Stimulated activated CD4-positive, alpha-beta T cell treated with anti-CD3 and anti-CD28 coated beads, Interleukin-1b, Interleukin-23, amount 100 ng/mL, for 24 hours (primary cell): ENCODE results near the gene RSU1.

Experiments
- DNase-seq, 4 experiments: peaks; one replicate each; pipeline ENCODE4 v3.0.0-alpha.2; 2020; ENCODE audit warnings: low read depth in 4 of 4, low spot score in 1 of 4

The RSU1 gene

GRCh38 chr10:16822726-16823360, 5.6 kb upstream of the RSU1 start:
- no peak for DNase-seq

DNA sequence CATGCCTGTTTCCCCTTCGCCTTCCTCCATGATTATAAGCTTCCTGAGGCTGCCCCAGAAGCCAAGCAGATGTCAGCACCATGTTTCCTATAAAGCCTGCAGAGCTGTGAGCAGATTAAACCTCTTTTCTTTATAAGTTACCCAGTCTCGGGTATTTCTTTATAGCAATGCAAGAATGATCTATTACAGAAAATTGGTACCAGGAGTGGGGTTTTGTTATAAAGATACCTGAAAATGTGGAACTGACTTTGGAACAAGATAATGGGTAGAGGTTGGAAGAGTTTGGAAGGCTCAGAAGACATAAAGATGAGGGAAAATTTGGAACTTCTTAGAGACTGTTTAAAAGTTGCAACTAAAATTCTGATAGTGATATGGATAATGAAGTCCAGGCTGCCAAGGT, 4.8 kb upstream of the RSU1 start:
- DNase-seq = no peak

GRCh38 chr10:16820421-16820820, 3.2 kb upstream of the RSU1 start:
- no peak for DNase-seq

DNA sequence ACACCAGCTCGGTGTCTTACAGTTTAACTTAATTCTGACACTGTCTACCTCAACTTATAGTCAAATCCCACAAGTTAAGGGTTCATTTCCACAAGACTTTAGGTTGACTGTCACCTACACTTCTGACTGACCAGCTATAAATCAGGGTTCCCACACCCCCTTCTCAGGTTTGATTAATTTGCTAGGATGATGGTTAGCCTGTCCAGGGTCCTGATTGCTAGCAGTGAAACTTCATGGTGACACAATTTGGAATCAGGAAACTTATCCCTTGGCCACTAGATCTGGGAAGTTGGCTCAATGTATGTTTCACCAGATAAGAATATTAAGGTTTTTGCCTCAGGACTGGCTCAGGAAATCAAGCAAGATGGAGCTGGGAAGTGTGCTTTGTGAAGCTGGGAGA, 2.8 kb upstream of the RSU1 start:
- no peak for DNase-seq

- DNase-seq = no peak
Observed at GRCh38 chr10:16819436-16819835, 2.2 kb upstream of the RSU1 start.

DNA sequence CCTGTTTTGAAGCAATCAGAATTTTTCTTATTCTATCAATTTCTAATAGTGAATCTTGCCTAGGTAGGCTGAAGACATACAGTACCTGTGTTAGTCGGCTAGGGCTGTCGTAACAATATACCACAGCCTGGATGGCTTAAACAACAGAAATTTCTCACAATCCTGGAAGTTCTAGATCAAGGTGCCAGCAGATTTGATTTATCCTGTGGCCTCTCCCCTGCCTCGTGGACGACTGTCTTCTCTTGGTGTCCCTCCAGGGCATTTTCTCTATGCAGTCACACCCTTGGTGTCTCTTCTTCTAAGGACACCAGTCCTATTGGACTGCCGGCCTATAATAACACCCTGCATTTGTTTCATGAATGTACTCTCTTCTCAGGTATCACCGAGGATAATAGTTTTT, 1.8 kb upstream of the RSU1 start:
- no peak for DNase-seq

- DNase-seq = no peak
Observed at GRCh38 chr10:16816830-16817124, 447 bp downstream of the RSU1 start.

GRCh38 chr10:16816171-16816570, 1.1 kb downstream of the RSU1 start:
- DNase-seq = no peak

DNA sequence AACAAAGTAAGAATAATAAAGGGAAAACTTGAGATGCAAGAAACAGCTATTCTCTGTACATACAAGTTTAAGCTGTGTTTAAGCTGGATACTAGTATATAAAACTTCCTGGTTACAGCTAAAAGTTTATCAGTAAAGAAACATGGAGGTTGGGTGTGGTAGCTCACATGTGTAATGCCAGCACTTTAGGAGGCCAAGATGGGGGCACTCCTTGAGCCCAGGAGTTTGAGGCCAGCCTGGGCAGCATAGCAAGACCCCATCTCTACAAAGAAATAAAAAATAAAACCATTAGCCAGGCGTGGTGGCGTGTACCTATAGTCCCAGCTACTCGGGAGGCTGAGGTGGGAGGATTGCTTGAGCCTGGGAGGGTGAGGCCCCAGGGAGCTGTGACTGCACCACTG, 3.2 kb downstream of the RSU1 start:
- DNase-seq = no peak

DNA sequence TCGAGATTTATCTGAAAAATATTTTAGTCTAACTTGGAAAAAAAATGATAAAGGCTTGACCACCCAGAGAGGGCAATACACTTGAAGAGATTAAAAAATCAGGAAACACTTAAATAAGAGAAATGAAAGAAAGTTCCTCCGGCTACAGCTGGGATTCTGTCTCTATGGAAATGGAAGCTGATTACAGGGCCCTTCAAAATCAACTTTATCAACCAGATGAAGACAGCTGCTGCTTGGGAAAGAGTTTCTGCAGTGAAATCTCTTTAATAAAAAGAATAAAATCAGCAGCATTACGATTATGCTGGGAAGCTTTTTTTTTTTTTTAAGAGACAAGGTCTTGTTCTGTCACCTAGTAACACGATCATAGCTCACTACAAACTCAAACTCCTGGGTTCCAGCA, 4.5 kb downstream of the RSU1 start:
- no peak for DNase-seq

- DNase-seq = no peak
Observed at GRCh38 chr10:16811765-16812164, 5.5 kb downstream of the RSU1 start.

DNA sequence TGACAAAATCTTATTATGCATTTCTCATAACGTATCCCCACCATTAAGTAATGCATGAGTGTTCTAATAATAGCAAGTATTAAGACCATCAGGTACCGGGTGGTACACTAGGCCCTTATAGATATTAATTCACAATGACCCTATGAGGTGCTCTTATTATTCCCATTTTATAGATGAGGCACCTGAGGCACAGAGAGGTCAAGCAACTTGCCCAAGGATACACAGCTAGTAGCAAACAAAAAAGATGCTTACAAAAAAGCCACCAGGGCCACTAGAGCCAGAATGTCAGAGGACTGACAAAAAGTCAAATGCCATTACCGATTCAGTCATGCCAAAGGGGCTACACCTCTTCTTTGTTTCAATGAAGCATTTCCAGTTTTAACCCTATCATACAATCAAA, 5.9 kb downstream of the RSU1 start:
- no peak for DNase-seq

DNA sequence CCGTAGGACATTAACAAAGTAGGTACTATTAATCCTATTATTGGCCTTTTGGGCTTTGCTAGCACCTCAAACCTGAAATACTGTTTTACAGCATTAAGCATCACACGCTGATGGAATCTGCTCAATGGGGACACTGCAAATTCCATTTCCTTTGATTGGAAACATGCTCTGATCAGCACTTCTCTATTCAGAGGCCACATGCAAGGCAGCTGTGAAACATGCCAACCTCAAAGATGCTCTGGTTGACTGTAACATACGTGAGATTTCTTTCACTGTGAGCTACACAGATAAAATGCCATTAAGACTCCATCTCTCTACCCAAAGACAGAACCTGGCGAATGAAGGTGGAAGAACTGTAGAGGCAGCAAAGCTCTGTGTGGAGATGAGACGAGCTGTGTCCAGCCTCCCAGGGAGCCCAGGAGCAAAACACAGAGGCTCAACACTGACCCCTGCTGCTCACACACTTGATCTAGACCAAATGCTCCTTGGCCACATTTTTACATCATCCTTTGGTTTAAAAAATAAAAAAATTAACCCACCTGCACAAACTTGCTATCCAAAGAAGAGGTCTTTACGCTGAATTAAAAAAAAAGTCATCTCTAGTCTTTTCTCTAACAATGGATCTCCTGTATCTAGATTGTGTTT, 8.0 kb downstream of the RSU1 start:
- peak in 2 of 4 experiments; percentile 21 to 33 for DNase-seq

GRCh38 chr10:16804123-16804522, 13.1 kb downstream of the RSU1 start:
- DNase-seq = no peak

- no peak for DNase-seq
Observed at GRCh38 chr10:16803464-16803863, 13.8 kb downstream of the RSU1 start.

GRCh38 chr10:16799621-16800020, 17.6 kb downstream of the RSU1 start:
- no peak for DNase-seq

DNA sequence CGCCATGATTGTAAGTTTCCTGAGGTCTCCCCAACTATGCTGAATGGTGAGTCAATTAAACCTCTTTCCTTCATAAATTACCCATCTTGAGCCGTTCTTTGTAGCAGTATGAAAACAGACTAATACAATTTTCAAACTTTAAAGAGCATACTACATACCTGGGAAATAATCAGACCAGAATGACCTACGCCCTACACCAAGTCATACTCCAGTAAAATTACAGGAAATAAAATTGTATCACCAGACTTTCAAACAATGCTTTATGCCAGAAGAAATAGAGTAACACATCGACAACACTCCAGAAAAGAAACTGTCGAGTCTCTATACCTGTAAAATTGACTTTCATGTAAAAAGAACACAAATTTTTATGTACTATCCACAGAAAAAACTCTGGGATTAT, 18.7 kb downstream of the RSU1 start:
- no peak for DNase-seq

DNA sequence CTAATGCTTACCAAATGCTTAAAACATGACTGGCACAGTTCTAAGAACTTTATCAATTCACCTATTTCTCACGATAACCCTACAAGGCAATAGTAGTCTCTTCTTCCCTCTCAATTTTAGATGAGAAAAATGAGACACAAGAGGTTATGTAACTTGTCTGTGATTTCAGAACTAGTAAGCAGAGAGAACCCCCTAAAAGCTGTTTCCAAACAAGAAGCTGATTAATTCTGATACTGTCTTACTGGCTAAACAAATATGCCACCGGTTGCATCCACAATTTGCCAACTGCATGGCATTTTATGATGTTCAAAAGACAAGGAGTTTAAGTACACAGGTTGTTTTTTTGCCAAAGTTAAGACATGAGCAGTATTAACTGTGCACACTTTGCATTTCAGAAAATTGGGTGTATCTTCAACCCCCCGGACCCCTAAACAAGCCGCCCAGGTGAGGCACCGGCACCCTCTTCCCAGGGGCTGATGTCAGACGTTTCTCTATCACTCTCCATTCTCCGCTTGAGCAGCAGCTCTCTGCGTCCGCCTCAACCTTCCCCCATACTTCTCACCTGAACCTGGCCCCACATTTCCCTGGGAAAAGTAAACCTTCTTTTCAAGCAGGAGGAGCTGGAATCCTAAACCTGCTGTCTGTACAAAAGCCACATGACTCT, 21.7 kb downstream of the RSU1 start:
- DNase-seq = no peak

DNA sequence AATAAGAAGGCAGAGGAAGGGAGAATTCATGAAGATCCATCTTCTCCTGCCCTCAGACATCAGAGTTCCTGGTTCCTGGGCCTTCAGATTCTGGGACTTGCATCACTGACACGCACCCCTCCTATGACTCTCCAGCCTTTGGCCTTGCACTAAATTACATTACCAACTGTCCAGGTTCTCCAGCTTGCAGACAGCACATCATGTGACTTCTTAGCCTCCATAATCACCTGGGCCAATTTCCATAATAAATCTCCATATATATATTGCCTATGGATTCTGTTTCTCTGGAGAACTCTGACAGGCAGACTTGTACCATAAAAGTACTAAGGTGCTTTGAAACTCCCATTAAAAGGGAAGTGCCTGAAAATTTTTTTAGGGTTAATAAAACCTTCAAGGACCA, 23.2 kb downstream of the RSU1 start:
- no peak for DNase-seq

DNA sequence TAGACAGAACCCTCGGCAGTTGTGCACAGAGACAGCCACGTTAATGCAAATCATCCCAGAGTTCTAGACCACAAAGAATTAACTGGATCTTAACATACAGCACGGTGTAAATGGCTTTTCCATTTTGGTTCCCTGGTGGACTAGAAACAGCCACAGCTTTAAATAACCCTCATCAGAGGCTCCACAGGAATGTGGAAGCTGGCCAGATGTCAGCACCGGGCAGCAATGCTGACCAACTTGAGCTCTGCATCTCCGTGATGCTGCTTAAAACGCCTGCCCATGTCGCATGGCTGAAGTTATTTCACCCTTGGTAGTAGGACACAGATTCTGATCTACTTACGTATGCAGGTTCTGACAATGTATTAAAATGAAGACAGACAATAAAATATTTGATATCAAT, 24.5 kb downstream of the RSU1 start:
- DNase-seq = no peak

GRCh38 chr10:16789765-16790164, 27.5 kb downstream of the RSU1 start:
- no peak for DNase-seq

- no peak for DNase-seq
Observed at GRCh38 chr10:16789261-16789660, 28.0 kb downstream of the RSU1 start.

GRCh38 chr10:16788778-16789177, 28.4 kb downstream of the RSU1 start:
- no peak for DNase-seq
